Measurements from ENCODE around the gene FBXL17. TPM values are rescaled to one million over a fixed set of nuclear protein-coding genes. Genes with fewer than 3 reads are reported as not detected.
A peak's percentile ranks its signal among the peaks of the same experiment; 100 is the strongest.

Gene FBXL17
- total RNA-seq, 1 donor from 2014 or later: 22.4 TPM

GRCh38 chr5:108375768-108376167 is 6.1 kb downstream of the FBXL17 start:
- Histone ChIP-seq H3K9ac (ENCODE audit: low read depth in 1 of 3, low read length in 3 of 3) (no peak overlapping the region), H3K4me1 (ENCODE audit: control insufficient read depth in 3 of 3, insufficient read depth in 3 of 3, low read length in 3 of 3) (peaks cover 11 to 20% (median 12%) of the 10 kb centered on the region in 3 donors), H3K9me3 (ENCODE audit: control insufficient read depth in 3 of 3, low read length in 3 of 3) (peaks cover 0 to 10% (median 5%) of the 10 kb centered on the region in 3 donors), H3K27me3 (ENCODE audit: control insufficient read depth in 3 of 3, insufficient read depth in 3 of 3, low read length in 3 of 3) (no peaks in the 10 kb centered on the region), H3K27ac (ENCODE audit: low read depth, low read length) (no peak overlapping the region), H3K4me3 (ENCODE audit: low read length in 3 of 3) (no peak overlapping the region), H3K36me3 (ENCODE audit: control insufficient read depth in 3 of 3, insufficient read depth in 3 of 3, low read length in 3 of 3) (peaks cover 0 to 3% (median 0%) of the 10 kb centered on the region in 3 donors)

DNA sequence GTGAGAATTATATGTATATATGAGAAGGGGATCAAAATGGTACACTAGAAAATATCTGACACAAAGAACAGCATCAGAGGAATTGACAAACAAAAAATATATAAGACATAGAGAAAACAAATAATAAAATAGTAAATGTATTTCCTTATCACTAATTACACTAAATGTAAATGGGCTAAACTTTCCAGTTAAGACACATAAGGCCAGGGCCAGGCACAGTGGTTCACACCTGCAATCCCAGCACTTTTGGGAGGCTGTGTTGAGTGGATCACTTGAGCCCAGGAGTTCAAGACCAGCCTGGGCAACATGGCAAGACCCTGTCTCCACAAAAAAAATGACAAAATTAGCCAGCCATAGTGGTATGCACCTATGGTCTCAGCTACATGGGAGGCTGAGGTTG is 8.5 kb downstream of the FBXL17 start:
- Histone ChIP-seq H3K9ac (ENCODE audit: low read depth in 1 of 3, low read length in 3 of 3) (no peak overlapping the region), H3K9me3 (ENCODE audit: control insufficient read depth in 3 of 3, low read length in 3 of 3) (peaks cover 0 to 10% (median 5%) of the 10 kb centered on the region in 3 donors), H3K27me3 (ENCODE audit: control insufficient read depth in 3 of 3, insufficient read depth in 3 of 3, low read length in 3 of 3) (no peaks in the 10 kb centered on the region), H3K27ac (ENCODE audit: low read depth, low read length) (no peak overlapping the region), H3K4me3 (ENCODE audit: low read length in 3 of 3) (no peak overlapping the region), H3K36me3 (ENCODE audit: control insufficient read depth in 3 of 3, insufficient read depth in 3 of 3, low read length in 3 of 3) (peaks cover 0 to 3% (median 0%) of the 10 kb centered on the region in 3 donors), H3K4me1 (ENCODE audit: control insufficient read depth in 3 of 3, insufficient read depth in 3 of 3, low read length in 3 of 3) (peaks cover 2 to 9% (median 8%) of the 10 kb centered on the region in 3 donors)

DNA sequence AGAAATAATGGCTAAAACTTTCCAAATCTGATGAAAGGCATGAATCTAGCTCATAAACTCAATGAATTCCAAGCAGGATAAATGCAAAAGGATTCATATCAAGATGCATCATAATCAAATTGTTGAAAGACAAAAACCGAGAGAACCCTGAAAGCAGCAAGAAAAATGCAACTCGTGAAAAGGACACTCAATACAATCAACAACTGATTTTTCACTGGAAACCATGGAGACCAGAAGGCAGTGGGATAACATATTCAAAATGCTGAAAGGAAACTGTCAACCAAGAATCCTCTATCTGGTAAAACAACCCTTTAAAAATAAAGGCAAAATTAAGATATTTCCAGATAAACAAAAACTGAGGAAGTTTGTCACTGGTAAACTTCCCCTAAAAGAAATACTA is 9.5 kb downstream of the FBXL17 start:
- H3K9ac ChIP-seq (ENCODE audit: low read depth in 1 of 3, low read length in 3 of 3): no peak overlapping the region
- H3K9me3 ChIP-seq (ENCODE audit: control insufficient read depth in 3 of 3, low read length in 3 of 3): peaks cover 0 to 10% (median 5%) of the 10 kb centered on the region in 3 donors
- no peak overlapping the region for H3K4me3 ChIP-seq (ENCODE audit: low read length in 3 of 3)
- peaks cover 0 to 3% (median 0%) of the 10 kb centered on the region in 3 donors for H3K36me3 ChIP-seq (ENCODE audit: control insufficient read depth in 3 of 3, insufficient read depth in 3 of 3, low read length in 3 of 3)
- H3K4me1 ChIP-seq (ENCODE audit: control insufficient read depth in 3 of 3, insufficient read depth in 3 of 3, low read length in 3 of 3): peaks cover 0 to 8% (median 6%) of the 10 kb centered on the region in 3 donors
- H3K27ac ChIP-seq (ENCODE audit: low read depth, low read length): no peak overlapping the region
- no peaks in the 10 kb centered on the region for H3K27me3 ChIP-seq (ENCODE audit: control insufficient read depth in 3 of 3, insufficient read depth in 3 of 3, low read length in 3 of 3)

DNA sequence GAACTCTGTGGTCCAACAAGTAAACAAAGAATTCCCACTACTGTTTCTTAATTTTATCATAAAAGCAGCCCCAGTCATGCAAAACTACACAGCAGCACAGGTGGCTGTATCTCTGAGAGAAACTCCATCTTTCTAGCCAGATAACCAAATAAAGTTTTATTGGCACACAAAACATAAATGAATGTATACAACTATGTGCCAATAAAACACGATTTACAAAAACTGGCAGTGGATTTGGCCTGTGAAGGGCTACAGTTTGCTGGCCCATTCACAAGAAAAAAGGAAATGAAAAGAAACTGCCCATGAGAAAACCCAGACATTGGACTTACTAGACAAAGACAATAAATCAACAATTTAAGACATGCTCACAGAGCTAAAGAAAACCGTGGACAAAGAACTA is 10.6 kb downstream of the FBXL17 start:
- H3K9ac ChIP-seq (ENCODE audit: low read depth in 1 of 3, low read length in 3 of 3): no peak overlapping the region
- no peak overlapping the region for H3K27ac ChIP-seq (ENCODE audit: low read depth, low read length)
- H3K9me3 ChIP-seq (ENCODE audit: control insufficient read depth in 3 of 3, low read length in 3 of 3): peaks cover 0 to 10% (median 5%) of the 10 kb centered on the region in 3 donors
- H3K4me1 ChIP-seq (ENCODE audit: control insufficient read depth in 3 of 3, insufficient read depth in 3 of 3, low read length in 3 of 3): peaks cover 3 to 8% (median 4%) of the 10 kb centered on the region in 3 donors
- no peak overlapping the region for H3K4me3 ChIP-seq (ENCODE audit: low read length in 3 of 3)
- no peaks in the 10 kb centered on the region for H3K27me3 ChIP-seq (ENCODE audit: control insufficient read depth in 3 of 3, insufficient read depth in 3 of 3, low read length in 3 of 3)
- peaks cover 0 to 3% (median 0%) of the 10 kb centered on the region in 3 donors for H3K36me3 ChIP-seq (ENCODE audit: control insufficient read depth in 3 of 3, insufficient read depth in 3 of 3, low read length in 3 of 3)

GRCh38 chr5:108369167-108369566 is 12.7 kb downstream of the FBXL17 start:
- Histone ChIP-seq H3K4me1 (ENCODE audit: control insufficient read depth in 3 of 3, insufficient read depth in 3 of 3, low read length in 3 of 3) (peaks cover 3 to 8% (median 4%) of the 10 kb centered on the region in 3 donors), H3K9ac (ENCODE audit: low read depth in 1 of 3, low read length in 3 of 3) (no peak overlapping the region), H3K4me3 (ENCODE audit: low read length in 3 of 3) (no peak overlapping the region), H3K27me3 (ENCODE audit: control insufficient read depth in 3 of 3, insufficient read depth in 3 of 3, low read length in 3 of 3) (no peaks in the 10 kb centered on the region), H3K9me3 (ENCODE audit: control insufficient read depth in 3 of 3, low read length in 3 of 3) (peaks cover 0 to 5% (median 3%) of the 10 kb centered on the region in 3 donors), H3K27ac (ENCODE audit: low read depth, low read length) (no peak overlapping the region), H3K36me3 (ENCODE audit: control insufficient read depth in 3 of 3, insufficient read depth in 3 of 3, low read length in 3 of 3) (peaks cover 2 to 3% (median 2%) of the 10 kb centered on the region in 3 donors)

GRCh38 chr5:108367679-108368334 is 14.1 kb downstream of the FBXL17 start:
- H3K9ac ChIP-seq (ENCODE audit: low read depth in 1 of 3, low read length in 3 of 3): no peak overlapping the region
- H3K27ac ChIP-seq (ENCODE audit: low read depth, low read length): peak overlapping the region; percentile 32

DNA sequence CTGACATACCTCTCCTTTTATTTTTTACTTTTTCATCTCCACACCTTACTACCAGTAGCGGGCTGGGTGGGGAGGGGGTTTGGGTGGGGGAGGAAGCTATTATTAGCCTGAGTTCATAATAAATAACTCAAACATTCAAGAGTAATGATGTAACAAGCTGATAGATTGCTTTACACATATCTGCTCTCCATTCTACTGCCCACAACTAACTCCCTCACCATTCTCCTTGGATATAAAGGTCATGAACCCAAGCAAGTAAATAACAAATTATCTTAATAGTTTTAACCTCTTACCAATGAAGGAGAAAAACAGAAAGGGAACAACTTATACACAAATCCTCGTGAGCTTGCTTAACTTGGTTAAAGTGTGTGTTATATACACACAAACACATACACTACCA is 15.4 kb downstream of the FBXL17 start:
- Histone ChIP-seq H3K9ac (ENCODE audit: low read depth in 1 of 3, low read length in 3 of 3) (no peak overlapping the region), H3K36me3 (ENCODE audit: control insufficient read depth in 3 of 3, insufficient read depth in 3 of 3, low read length in 3 of 3) (peaks cover 0 to 2% (median 2%) of the 10 kb centered on the region in 3 donors), H3K27ac (ENCODE audit: low read depth, low read length) (peak overlapping the region; percentile 32), H3K27me3 (ENCODE audit: control insufficient read depth in 3 of 3, insufficient read depth in 3 of 3, low read length in 3 of 3) (no peaks in the 10 kb centered on the region), H3K9me3 (ENCODE audit: control insufficient read depth in 3 of 3, low read length in 3 of 3) (no peaks in the 10 kb centered on the region), H3K4me3 (ENCODE audit: low read length in 3 of 3) (no peak overlapping the region), H3K4me1 (ENCODE audit: control insufficient read depth in 3 of 3, insufficient read depth in 3 of 3, low read length in 3 of 3) (peaks cover 3 to 8% (median 4%) of the 10 kb centered on the region in 3 donors)

More at GRCh38 chr5:108367679-108368334, 14.1 kb downstream of the FBXL17 start:
- H3K27me3 ChIP-seq (ENCODE audit: control insufficient read depth in 3 of 3, insufficient read depth in 3 of 3, low read length in 3 of 3): no peaks in the 10 kb centered on the region
- H3K9me3 ChIP-seq (ENCODE audit: control insufficient read depth in 3 of 3, low read length in 3 of 3): no peaks in the 10 kb centered on the region
- peaks cover 0 to 2% (median 2%) of the 10 kb centered on the region in 3 donors for H3K36me3 ChIP-seq (ENCODE audit: control insufficient read depth in 3 of 3, insufficient read depth in 3 of 3, low read length in 3 of 3)
- peaks cover 3 to 8% (median 4%) of the 10 kb centered on the region in 3 donors for H3K4me1 ChIP-seq (ENCODE audit: control insufficient read depth in 3 of 3, insufficient read depth in 3 of 3, low read length in 3 of 3)
- H3K4me3 ChIP-seq (ENCODE audit: low read length in 3 of 3): no peak overlapping the region

GRCh38 chr5:108361771-108362170 is 20.1 kb downstream of the FBXL17 start:
- peaks cover 0 to 2% (median 2%) of the 10 kb centered on the region in 3 donors for H3K36me3 ChIP-seq (ENCODE audit: control insufficient read depth in 3 of 3, insufficient read depth in 3 of 3, low read length in 3 of 3)
- no peak overlapping the region for H3K27ac ChIP-seq (ENCODE audit: low read depth, low read length)
- peaks cover 0 to 3% (median 2%) of the 10 kb centered on the region in 3 donors for H3K4me1 ChIP-seq (ENCODE audit: control insufficient read depth in 3 of 3, insufficient read depth in 3 of 3, low read length in 3 of 3)
- no peaks in the 10 kb centered on the region for H3K27me3 ChIP-seq (ENCODE audit: control insufficient read depth in 3 of 3, insufficient read depth in 3 of 3, low read length in 3 of 3)
- H3K9ac ChIP-seq (ENCODE audit: low read depth in 1 of 3, low read length in 3 of 3): no peak overlapping the region
- no peak overlapping the region for H3K4me3 ChIP-seq (ENCODE audit: low read length in 3 of 3)
- no peaks in the 10 kb centered on the region for H3K9me3 ChIP-seq (ENCODE audit: control insufficient read depth in 3 of 3, low read length in 3 of 3)

DNA sequence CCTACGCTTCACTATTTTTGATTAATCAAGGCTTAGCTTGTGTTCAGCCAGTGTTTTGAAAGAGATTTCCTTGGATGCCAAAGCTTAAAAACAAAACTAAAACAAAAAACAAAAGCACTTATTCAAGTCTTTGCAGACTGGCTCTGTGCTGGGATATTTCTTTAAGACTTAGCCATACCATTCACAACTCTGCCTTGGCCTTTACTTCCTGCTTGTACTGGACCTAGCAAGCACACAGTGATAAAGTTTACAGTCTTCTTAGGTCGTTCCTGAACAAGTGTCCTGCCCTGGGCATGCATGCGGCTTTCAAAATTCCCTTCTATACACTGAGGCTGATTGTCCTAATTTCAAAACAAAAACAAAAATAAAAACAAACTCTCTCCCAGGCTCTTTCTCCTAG is 20.7 kb downstream of the FBXL17 start:
- H3K9ac ChIP-seq (ENCODE audit: low read depth in 1 of 3, low read length in 3 of 3): no peak overlapping the region
- no peak overlapping the region for H3K27ac ChIP-seq (ENCODE audit: low read depth, low read length)
- no peak overlapping the region for H3K4me3 ChIP-seq (ENCODE audit: low read length in 3 of 3)
- H3K4me1 ChIP-seq (ENCODE audit: control insufficient read depth in 3 of 3, insufficient read depth in 3 of 3, low read length in 3 of 3): no peaks in the 10 kb centered on the region
- H3K9me3 ChIP-seq (ENCODE audit: control insufficient read depth in 3 of 3, low read length in 3 of 3): no peaks in the 10 kb centered on the region
- peaks cover 0 to 2% (median 2%) of the 10 kb centered on the region in 3 donors for H3K36me3 ChIP-seq (ENCODE audit: control insufficient read depth in 3 of 3, insufficient read depth in 3 of 3, low read length in 3 of 3)
- no peaks in the 10 kb centered on the region for H3K27me3 ChIP-seq (ENCODE audit: control insufficient read depth in 3 of 3, insufficient read depth in 3 of 3, low read length in 3 of 3)

GRCh38 chr5:108360280-108360679 is 21.6 kb downstream of the FBXL17 start:
- H3K27ac ChIP-seq (ENCODE audit: low read depth, low read length): no peak overlapping the region
- no peak overlapping the region for H3K4me3 ChIP-seq (ENCODE audit: low read length in 3 of 3)
- no peaks in the 10 kb centered on the region for H3K9me3 ChIP-seq (ENCODE audit: control insufficient read depth in 3 of 3, low read length in 3 of 3)
- no peaks in the 10 kb centered on the region for H3K4me1 ChIP-seq (ENCODE audit: control insufficient read depth in 3 of 3, insufficient read depth in 3 of 3, low read length in 3 of 3)
- H3K36me3 ChIP-seq (ENCODE audit: control insufficient read depth in 3 of 3, insufficient read depth in 3 of 3, low read length in 3 of 3): peaks cover 0 to 2% (median 2%) of the 10 kb centered on the region in 3 donors
- H3K27me3 ChIP-seq (ENCODE audit: control insufficient read depth in 3 of 3, insufficient read depth in 3 of 3, low read length in 3 of 3): no peaks in the 10 kb centered on the region
- no peak overlapping the region for H3K9ac ChIP-seq (ENCODE audit: low read depth in 1 of 3, low read length in 3 of 3)
